ENCODE measurements around the gene ANKS3.

GRCh38 chr16:4777339-4778049 lies 43.4 kb upstream of the ANKS3 start:
- no peak for TF ChIP-seq EZH2phosphoT487 (conservative IDR thresholded peaks at IDR 0.05; ENCODE audit: low read length)
- no peak for TF ChIP-seq CTCF (IDR thresholded peaks at IDR 0.05; ENCODE audit: insufficient read depth, low read length, poor library complexity, severe bottlenecking)

Data from SU-DHL-6 (cell line).